Stomach (tissue), 9 donors: ENCODE results near the gene USP34. TPM values are rescaled to one million over a fixed set of nuclear protein-coding genes. Genes with fewer than 3 reads are reported as not detected.

ENCODE experiments used
- DNase-seq, 2 donors: peaks; one replicate each; pipeline versions ENCODE4 v3.0.0 to v3.0.0-alpha.2; 2013 to 2019
- H3K27ac ChIP-seq, 5 donors: fragments of 200-600 bp in 4 of 5; sonication (generic) in 4 of 5; one replicate each; pipeline ENCODE4 v1.5.1; 2013 to 2019; ENCODE audit warnings: mild to moderate bottlenecking in 1 of 5, moderate library complexity in 1 of 5
- H3K27me3 ChIP-seq, 3 donors: fragments of 200-600 bp; sonication (generic); one replicate each; pipeline ENCODE4 v1.5.1; 2017 to 2019; ENCODE audit warnings: mixed run types in 1 of 3
- H3K36me3 ChIP-seq, 4 donors: fragments of 200-600 bp; sonication (generic); 1 replicate in 3 of 4; 2 replicates in 1 of 4; pipeline ENCODE4 v1.5.1; 2016 to 2019
- H3K4me1 ChIP-seq, 4 donors: fragments of 200-600 bp; sonication (generic); one replicate each; pipeline ENCODE4 v1.5.1; 2016 to 2019
- H3K4me3 ChIP-seq, 4 donors: fragments of 200-600 bp; sonication (generic) in 3 of 4; one replicate each; pipeline ENCODE4 v1.5.1; 2016 to 2019; ENCODE audit warnings: mild to moderate bottlenecking in 1 of 4
- H3K9me3 ChIP-seq, 4 donors: fragments of 200-600 bp; sonication (generic); one replicate each; pipeline ENCODE4 v1.5.1; 2016 to 2019
- CTCF ChIP-seq, 7 experiments: fragments of 450-650 bp in 4 of 7; fragments of 200-600 bp in 3 of 7; sonication (generic) in 3 of 7; IDR thresholded peaks; one replicate each; pipeline ENCODE4 v1.5.1; 2016 to 2019; ENCODE audit warnings: antibody characterized with exemption in 7 of 7, control low read depth in 2 of 7, mild to moderate bottlenecking in 1 of 7
- EP300 ChIP-seq: sonication (generic); formaldehyde crosslinking; IDR thresholded peaks from one replicate; pipeline ENCODE4 v1.6.1; 2017; ENCODE audit warnings: antibody characterized with exemption
- POLR2A ChIP-seq, 4 donors: fragments of 450-650 bp; IDR thresholded peaks; one replicate each; pipeline ENCODE4 v1.6.1; 2016; ENCODE audit warnings: antibody characterized with exemption in 4 of 4, control low read depth in 2 of 4, mild to moderate bottlenecking in 1 of 4, moderate library complexity in 1 of 4
- POLR2AphosphoS5 ChIP-seq, 3 donors: sonication (generic); formaldehyde crosslinking; IDR thresholded peaks; one replicate each; pipeline ENCODE4 v1.6.1; 2016; ENCODE audit warnings: antibody characterized with exemption in 3 of 3
- WGBS, 5 donors: extraction: QIAGEN DNeasy Blood & Tissue Kit in 3 of 5; methylation state at CpG; one replicate each; pipeline versions ENCODE4 v1.1.5 to v1.1.7; 2013 to 2018; 5-methylcytosine and 5-hydroxymethylcytosine counted together
- intact Hi-C: fragments of 100-400 bp; cut with DNase I; formaldehyde crosslinking; loops from one replicate; pipeline ENCODE4 v1.15.1; 2023; ENCODE audit warnings: low total_unique reads
- polyA plus RNA-seq, 3 donors: library from polyadenylated mRNA; stranded (reverse); fragments of 200-250 nt; gene quantifications; one replicate each; pipeline ENCODE4 v1.2.3, GENCODE V29; 2013
- total RNA-seq, 5 donors: library from RNA; depleted of rRNA; stranded (reverse); fragments of >200 nt; gene quantifications; one replicate each; pipeline versions ENCODE4 v1.1.0 to v1.2.3, GENCODE V29; 2014 to 2016
- donor health status: healthy with polysubstance abuse.
- donor health status: Bipolar disorder and iron deficiency.
- donor health status: healthy.

Gene USP34
- total and polyA plus RNA-seq, 8 donors: 21.1 to 300 (median 73.2) TPM

DNA sequence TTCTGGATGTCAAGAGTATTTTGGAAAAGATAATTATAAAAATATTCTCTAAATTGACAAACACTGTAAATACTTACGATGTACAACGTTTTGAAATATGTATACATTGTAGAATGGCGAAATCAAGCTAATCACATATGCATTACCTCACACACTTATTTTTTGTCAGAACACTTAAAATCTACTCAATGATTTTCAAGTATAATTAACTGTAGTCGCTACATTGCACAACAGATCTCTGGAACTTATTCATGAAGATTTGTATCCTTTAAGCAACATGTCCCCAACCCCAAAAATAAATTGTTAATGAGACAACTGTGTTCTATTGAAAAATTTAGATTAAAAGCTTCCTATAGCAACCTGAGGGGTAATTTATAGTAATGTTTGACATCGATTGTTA is 249.1 kb downstream of the USP34 start:
- DNase-seq: no peak
- peaks cover 12 to 93% (median 73%) of the 10 kb centered on the region in 4 donors for H3K36me3 ChIP-seq
- intact Hi-C loops: no loop called here
- no peak overlapping the region for H3K4me3 ChIP-seq
- no peaks in the 10 kb centered on the region for H3K4me1 ChIP-seq
- H3K27ac ChIP-seq: no peak overlapping the region
- TF ChIP-seq POLR2A (IDR thresholded peaks at IDR 0.05) (no peak), CTCF (IDR thresholded peaks at IDR 0.05) (no peak), POLR2AphosphoS5 (IDR thresholded peaks at IDR 0.05) (no peak), EP300 (no peak)
- H3K9me3 ChIP-seq: no peaks in the 10 kb centered on the region
- WGBS, 5 donors: 93 to 97% (median 95%) methylated on average over 5 of the region's 5 CpGs
- no peaks in the 10 kb centered on the region for H3K27me3 ChIP-seq

- Histone ChIP-seq H3K9me3 (no peaks in the 10 kb centered on the region), H3K27ac (no peak overlapping the region), H3K36me3 (peaks cover 12 to 91% (median 73%) of the 10 kb centered on the region in 4 donors), H3K27me3 (no peaks in the 10 kb centered on the region), H3K4me1 (no peaks in the 10 kb centered on the region), H3K4me3 (no peak overlapping the region)
- no peak for TF ChIP-seq EP300
- DNase-seq: no peak
- intact Hi-C loops: no loop called here
- 66 to 87% (median 79%) methylated on average over 2 of the region's 2 CpGs for WGBS, 5 donors
These were observed 250.1 kb downstream of the USP34 start for GRCh38 chr2:61220768-61221167.

DNA sequence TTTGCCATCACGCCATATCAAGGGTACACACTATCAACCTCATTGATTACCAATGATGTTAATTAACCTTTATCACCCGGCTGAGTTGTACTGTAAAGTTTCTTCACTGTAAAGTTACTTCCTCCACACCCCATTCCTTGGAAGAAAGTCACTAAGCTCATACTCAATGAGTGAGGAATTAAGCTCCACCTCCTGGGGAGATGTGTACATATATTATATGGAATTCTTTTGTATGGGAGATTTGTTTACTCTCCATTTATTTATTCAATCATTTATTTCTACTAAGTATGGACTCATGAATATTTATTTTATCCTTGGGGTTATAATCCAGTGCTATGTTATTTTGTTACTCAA is 252.1 kb downstream of the USP34 start:
- Histone ChIP-seq H3K9me3 (no peaks in the 10 kb centered on the region), H3K27me3 (no peaks in the 10 kb centered on the region), H3K4me3 (no peak overlapping the region), H3K4me1 (no peaks in the 10 kb centered on the region), H3K27ac (peak overlapping the region in 1 of 5 donors; percentile 55), H3K36me3 (peaks cover 12 to 93% (median 87%) of the 10 kb centered on the region in 4 donors)
- WGBS, 5 donors: 57 to 75% (median 65%) methylated on average over 2 of the region's 2 CpGs
- DNase-seq: peak in 1 of 2 donors; percentile 58
- intact Hi-C loops: no loop called here
- no peak for TF ChIP-seq POLR2A (IDR thresholded peaks at IDR 0.05)
- TF ChIP-seq POLR2AphosphoS5 (IDR thresholded peaks at IDR 0.05): peak in 1 of 3 donors; percentile 23
- no peak for TF ChIP-seq CTCF (IDR thresholded peaks at IDR 0.05)

DNA sequence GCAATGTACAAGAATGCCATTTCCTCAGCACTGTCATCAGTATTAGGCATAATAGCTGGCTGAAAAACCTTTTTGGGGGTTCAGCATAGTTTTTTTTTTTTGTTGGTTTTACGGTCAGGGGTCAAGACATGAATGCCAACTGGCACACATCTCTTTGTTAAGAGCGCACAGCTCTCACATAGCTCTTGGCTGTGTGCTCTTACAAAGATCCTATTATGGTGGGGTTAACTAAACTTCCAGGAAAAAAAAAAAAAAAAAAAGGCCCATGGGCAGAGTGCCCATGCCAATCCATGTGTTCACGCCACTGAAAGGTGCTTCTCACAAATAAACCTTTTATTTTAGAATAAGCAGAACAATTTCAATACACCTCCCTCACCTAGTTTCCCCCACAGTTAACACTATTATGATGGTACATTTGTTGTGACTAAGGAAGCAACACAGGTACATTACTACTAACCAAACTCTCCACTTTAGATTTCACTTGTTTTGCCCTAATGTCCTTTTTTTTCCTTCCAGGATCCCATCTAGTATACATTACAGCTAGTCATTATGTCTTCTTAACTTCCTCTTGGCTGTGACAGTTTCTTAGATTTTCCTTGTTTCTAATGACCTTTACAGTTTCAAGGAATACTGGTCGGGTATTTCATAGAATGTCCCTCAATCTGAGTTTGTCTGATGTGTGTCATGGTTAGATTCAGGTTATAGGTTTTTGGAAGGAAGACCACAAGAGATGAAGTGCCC is 252.6 kb downstream of the USP34 start:
- intact Hi-C loops: no loop called here
- TF ChIP-seq CTCF (IDR thresholded peaks at IDR 0.05) (no peak), POLR2AphosphoS5 (IDR thresholded peaks at IDR 0.05) (no peak), POLR2A (IDR thresholded peaks at IDR 0.05) (no peak), EP300 (no peak)
- no peaks in the 10 kb centered on the region for H3K9me3 ChIP-seq
- DNase-seq: no peak
- H3K36me3 ChIP-seq: peaks cover 12 to 93% (median 88%) of the 10 kb centered on the region in 4 donors
- H3K27me3 ChIP-seq: no peaks in the 10 kb centered on the region
- H3K4me3 ChIP-seq: no peak overlapping the region
- WGBS, 5 donors: 72 to 79% (median 78%) methylated on average over 4 of the region's 4 CpGs
- H3K27ac ChIP-seq: peak overlapping the region in 2 of 5 donors; percentile 23 to 41
- H3K4me1 ChIP-seq: no peaks in the 10 kb centered on the region

DNA sequence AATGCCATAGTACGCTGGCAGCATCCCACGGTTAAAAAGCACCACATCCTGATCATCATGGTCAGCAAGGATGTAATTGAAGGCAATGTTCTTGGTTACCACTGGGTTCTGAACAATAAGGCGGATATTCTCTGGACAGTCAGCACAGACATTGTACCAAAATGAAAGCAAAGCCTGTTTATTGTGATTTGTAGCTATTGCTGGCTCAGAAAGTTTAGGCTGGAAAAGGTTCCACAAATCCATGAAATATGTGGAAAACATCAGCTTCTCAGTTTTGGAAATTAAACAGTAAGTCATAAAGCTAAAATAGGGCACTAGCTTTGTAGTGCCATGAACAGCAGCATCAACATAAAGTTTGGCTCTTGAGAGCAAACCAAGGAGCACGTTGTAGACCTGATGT is 256.7 kb downstream of the USP34 start:
- H3K36me3 ChIP-seq: peaks cover 0 to 90% (median 79%) of the 10 kb centered on the region in 4 donors
- 91 to 93% (median 93%) methylated on average over 4 of the region's 4 CpGs for WGBS, 5 donors

More for the DNA sequence above, 256.7 kb downstream of the USP34 start:
- H3K4me3 ChIP-seq: no peak overlapping the region
- H3K4me1 ChIP-seq: peaks cover 0 to 7% (median 0%) of the 10 kb centered on the region in 4 donors
- no peak overlapping the region for H3K27ac ChIP-seq
- DNase-seq: no peak
- intact Hi-C loops: no loop called here
- no peaks in the 10 kb centered on the region for H3K27me3 ChIP-seq
- no peaks in the 10 kb centered on the region for H3K9me3 ChIP-seq
- TF ChIP-seq CTCF (IDR thresholded peaks at IDR 0.05): no peak
- no peak for TF ChIP-seq POLR2AphosphoS5 (IDR thresholded peaks at IDR 0.05)
- TF ChIP-seq POLR2A (IDR thresholded peaks at IDR 0.05): no peak
- no peak for TF ChIP-seq EP300
